ENCODE results near the gene TMEM39B. TPM values are rescaled to one million over a fixed set of nuclear protein-coding genes. Genes with fewer than 3 reads are reported as not detected.
"Not testable (repeated sequence)": the region's sequence is repeated elsewhere in the genome, so short reads cannot be mapped to it uniquely, and the experiment has no call there.

TMEM39B gene
- total RNA-seq, 1 donor from 2014 or later: 10.5 TPM

DNA sequence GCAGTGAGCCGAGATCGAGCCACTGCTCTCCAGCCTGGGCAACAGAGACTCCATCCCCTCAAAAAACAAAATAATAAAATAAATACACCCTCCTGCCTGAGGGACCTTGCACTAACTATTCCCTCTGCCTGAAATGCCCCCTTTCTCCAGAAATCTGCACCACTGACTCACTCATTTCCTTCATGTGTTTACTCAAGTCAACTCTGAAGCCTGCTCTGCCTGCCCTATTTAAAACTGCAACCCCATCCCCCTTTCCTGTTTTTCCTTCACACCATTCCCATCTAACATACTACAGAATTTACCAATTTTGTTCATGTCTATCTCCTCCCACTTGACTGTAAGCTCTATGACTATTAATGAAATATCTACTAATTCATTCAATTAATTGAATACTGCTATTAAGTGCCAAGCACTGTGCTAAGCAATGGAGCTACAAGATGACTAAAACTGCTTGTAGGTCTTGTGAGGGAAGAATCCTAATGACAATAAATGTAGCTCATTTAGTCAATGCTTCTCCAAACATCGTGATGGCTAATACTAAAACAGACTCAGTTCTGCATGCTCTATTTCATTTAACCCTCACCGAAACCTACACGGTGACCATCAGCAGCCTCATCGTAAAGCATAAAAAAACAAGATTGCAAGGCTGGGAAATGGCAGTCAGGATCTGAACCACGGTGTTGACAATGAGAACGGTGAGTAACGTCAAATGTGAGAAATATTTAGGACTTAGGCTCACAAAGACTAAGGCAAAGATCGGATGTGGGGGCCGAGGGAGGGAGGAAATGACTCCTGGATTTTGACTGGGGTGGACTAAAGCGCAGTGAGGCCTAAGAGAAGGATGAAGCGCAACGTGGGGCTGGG, 749 bp upstream of the TMEM39B start:
- ATAC-seq: no peak

DNA sequence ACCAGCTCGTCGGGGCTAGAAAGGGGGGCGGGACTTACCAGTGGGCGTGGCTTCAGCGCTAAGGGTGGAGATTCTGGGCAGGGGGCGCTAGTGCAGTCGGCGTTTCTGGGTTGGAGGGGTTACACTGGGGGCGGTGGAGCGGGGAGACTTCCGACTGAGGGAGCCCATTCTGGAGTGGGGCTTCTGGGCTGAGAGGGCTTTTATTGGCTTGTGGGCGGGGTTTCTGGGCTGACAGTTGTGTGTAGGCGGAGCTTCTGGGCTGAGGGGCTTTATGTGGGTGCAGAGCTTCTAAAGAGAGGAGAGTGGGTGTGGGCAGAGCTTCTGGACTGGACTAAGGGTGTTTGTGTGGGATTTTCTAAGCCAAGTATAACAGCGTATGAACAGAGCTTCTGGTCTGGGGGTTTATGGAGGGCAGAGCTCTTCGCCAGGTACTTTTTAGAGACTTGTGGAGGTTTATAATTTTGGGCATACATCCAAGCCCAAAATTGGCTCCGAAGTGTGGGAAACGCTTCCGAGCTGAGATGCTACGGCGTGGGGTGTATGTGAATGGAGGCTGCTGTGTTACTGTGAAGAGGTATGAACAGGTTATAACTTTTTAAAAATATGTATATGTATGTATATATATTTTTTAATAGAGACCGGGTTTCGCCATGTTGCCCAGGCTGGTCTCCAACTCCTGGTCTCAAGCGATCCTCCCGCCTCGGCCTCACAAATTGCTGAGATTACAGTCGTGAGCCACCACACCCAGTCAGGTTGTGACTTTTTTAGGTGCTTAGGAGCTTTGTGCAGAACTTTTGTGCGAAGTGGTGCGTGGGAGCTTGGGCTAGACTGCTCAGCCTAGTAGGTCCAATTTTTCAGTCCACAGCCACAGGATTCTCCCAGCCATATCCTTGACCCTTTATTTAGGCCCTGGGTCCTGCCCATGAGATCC, 825 bp downstream of the TMEM39B start:
- no peak for ATAC-seq

DNA sequence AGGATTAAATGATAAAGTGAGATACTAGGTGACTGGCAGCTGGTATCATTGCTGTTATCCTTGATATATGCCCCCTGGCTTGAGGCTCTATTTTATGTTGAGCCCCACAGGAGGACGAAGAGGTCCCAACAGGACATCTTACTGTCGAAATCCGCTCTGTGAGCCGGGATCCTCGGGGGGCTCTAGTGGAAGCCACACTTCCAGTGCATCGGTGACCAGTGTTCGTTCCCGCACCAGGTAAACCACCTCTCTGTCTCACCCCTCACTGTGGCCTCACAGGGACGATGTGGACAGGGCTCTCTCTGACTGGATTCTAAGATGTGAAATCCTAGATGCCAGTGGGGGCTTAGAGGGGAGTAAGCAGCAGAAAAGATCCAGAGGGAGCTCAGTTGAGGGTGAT, 2.1 kb downstream of the TMEM39B start:
- ATAC-seq: no peak

DNA sequence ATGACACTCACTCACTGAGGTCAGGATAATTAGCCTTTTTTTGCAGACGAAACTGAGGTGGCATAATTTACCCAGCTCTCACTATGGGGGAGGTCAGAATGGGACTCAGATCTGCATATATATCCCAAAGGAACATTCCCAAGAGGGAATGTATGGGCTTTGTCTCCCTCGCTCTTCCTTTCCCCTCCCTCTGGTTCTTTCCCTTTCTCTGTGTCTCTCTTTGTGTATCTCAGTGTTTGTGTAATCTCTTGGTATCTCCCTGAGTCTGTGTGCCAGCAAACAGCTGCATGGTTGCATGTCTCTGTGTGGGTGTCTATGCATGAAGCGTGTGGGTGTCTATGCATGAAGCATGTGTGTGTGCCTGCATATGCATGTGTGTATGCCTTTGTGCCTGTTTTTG, 4.7 kb downstream of the TMEM39B start:
- ATAC-seq: no peak

GRCh38 chr1:32082022-32082421, 9.3 kb downstream of the TMEM39B start:
- ATAC-seq: no peak

GRCh38 chr1:32086381-32086780, 13.6 kb downstream of the TMEM39B start:
- ATAC-seq: not testable (repeated sequence)

- ATAC-seq: no peak
Observed at GRCh38 chr1:32091176-32091575, 18.4 kb downstream of the TMEM39B start.

DNA sequence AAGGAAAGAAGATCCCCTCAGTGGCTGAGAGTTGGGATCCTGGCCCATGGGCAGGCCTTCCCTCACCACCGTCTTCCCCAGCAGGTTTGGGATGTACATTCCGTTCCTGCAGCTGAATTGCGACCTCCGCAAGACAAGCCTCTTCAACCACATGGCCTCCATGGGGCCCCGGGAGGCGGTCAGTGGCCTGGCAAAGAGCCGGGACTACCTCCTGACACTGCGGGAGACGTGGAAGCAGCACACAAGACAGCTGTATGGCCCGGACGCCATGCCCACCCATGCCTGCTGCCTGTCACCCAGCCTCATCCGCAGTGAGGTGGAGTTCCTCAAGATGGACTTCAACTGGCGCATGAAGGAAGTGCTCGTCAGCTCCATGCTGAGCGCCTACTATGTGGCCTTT, 18.9 kb downstream of the TMEM39B start:
- no peak for ATAC-seq

- ATAC-seq: peak; percentile 93
Observed at GRCh38 chr1:32094746-32095521, 22.2 kb downstream of the TMEM39B start.

GRCh38 chr1:32099426-32099825, 26.7 kb downstream of the TMEM39B start:
- ATAC-seq: no peak

GRCh38 chr1:32100359-32100758, 27.6 kb downstream of the TMEM39B start:
- ATAC-seq: no peak

DNA sequence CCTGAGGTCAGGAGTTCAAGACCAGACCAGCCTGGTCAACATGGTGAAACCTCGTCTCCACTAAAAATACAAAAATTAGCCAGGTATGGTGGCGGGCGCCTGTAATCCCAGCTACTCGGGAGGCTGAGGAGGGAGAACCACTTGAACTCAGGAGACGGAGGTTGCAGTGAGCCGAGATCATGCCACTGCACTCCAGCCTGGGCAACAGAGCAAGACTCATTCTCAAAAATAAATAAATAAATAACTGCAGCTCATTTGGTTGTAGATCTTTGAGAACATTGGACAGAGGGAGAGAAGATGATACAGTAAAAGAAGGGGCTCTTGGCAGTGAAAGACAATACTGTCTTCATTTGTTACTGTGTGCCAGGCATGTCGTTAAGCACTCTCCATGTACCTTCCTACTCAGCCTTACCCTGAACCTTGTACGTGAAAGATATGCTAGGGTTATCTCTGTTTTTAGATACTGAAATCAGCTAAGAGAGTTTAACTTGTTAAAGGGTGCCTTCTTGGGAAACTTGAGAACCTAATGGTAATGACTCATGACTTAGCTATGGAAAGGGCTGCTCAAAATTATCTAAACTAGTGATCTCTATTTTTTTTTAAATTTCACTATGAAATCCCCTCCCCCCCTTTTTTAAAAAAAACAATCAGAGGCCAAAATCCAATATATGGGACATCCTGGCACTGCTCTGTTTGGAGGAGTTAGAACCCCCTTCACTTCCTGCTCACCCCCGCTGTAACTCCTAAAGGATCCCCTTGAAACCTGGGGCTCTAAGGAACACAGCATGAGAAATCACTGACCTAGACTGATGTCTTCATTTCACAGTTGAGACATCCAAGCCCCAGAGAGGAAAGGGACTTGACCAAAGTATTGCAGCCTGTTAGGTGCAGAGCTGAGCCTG, 28.3 kb downstream of the TMEM39B start:
- no peak for ATAC-seq

DNA sequence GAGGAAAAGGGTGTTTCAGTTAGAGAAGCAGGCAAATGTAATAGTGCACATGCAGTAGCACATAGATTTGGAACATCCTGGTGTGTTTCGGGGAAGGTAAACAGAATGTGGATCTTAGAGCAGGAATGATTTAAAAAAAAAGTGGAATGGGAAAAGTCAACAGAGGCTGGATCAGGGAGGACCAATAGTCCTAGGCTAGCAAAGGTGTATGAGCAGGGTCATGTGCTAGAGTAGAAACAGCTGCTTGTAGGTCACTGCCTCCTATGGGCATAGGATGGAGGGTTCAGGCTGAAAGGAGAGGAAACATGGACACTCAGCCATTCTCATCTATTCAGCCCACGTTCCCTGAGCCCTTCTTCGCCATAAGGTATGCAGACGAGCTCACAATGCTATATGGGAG, 31.4 kb downstream of the TMEM39B start:
- ATAC-seq: no peak

- no peak for ATAC-seq
Observed at GRCh38 chr1:32105338-32105737, 32.6 kb downstream of the TMEM39B start.

GRCh38 chr1:32106663-32107275, 34.0 kb downstream of the TMEM39B start:
- ATAC-seq: no peak

DNA sequence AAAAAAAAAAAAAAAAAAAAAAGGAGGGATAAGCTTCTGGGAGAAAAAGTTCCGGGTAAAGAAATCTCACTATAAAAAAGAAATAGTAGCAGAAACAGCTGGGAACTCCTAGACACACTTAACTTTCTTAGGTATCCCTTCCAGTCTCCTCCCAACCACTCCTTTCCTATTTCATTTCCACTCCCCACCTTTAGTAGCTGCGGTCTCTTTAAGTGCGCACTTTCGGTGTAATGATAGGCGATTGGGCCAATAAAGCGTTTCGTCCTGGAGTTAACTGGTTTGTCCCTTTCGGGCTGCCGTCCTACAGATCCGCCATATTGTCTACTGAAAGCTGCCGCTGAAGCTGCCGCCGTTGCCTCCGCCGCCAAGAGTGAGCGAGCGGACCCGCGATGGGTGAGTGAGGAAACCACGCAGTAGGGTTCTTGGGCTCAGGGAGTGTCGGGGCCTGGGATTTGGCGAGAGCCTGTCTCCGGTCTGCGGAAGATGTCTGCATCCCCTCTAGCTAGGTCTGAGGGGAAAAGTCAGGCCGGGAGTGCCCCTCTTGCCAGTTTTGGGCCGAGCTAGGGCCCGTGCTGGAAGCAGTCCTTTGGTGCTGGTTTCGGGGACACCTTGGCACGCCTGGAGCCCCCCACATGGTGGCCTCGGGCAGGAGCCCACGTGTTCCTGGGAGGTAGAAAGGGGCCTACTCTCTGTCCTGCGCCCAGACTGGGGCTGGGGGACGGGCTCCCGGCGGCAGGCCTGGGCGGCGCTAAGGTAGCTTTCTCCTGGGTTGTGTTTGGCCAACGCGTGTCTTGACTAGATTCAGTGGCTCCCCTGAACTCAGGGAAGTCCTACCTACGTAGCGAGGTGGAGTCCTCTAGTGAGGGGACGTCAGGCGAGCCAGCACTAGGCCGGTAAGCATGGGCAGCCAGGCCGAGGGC, 35.3 kb downstream of the TMEM39B start, which contains the start of gene KPNA6:
TSS of gene KPNA6 (plus strand) at position 315 of the 920 bp plus-strand sequence. CDS start at position 390, 75 bp downstream.
- peak; percentile 85 for ATAC-seq

DNA sequence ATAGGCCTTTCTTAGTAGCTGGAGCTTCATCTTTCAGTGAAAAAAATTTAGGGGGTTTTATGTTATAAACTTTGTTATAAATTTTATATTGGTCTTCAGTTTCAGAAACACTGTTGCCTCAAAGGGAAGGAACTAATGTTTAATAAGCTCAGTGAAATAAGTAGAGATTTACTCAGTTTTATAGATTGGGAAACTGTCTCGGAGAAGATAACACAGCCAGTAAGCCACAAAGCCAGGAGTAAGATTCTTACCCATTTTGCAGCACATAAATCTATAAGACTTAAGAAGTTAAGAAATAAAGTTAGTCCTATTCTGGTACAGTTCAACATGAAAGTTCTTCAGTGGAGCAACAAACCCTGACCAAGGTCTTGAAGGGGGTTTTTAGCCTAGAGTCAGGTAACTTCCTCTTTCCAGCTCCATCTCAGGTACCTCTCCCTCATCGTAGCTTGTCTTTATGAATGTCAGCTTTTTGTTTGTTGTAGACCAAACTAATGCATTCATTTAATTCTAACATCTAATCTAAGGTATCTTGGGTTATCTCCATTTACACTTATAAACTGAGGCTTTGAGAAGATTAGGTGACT, 38.4 kb downstream of the TMEM39B start:
- no peak for ATAC-seq

GRCh38 chr1:32111789-32112188, 39.0 kb downstream of the TMEM39B start:
- ATAC-seq: peak; percentile 29

DNA sequence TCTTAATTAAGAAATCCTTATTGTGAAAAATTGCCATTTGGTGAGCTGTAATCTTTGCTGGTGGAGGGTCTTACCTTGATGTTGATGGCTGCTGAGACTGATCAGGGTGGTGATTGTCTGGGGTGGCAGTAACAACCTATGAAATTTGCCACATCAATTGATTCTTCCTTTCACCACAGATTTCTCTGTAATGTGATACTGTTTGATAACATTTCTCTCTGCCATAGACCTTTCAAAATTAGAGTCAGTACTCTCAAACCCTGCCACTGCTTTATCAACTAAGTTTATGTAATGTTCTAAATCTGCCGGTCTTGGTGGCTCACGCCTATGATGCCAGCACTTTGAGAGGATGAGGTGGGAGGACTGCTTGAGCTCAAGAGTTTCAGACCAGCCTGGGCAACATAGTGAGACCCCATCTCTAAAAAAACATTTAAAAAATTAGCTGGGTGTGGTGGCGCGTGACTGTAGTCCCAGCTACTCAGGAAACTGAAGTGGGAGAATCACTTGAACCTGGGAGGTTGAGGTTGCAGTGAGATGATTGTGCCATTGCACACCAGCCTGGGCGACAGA, 40.2 kb downstream of the TMEM39B start:
- no peak for ATAC-seq

Data from esophagus mucosa (tissue), 1 donor.